K562 (cell line): ENCODE measurements around the gene SLC34A3. TPM values are rescaled to one million over a fixed set of nuclear protein-coding genes. Genes with fewer than 3 reads are reported as not detected.

ENCODE experiments used
- ARID4B ChIP-seq: sonication (generic); formaldehyde crosslinking; IDR thresholded peaks from 2 replicates; pipeline ENCODE4 v1.8.0; 2022; ENCODE audit warnings: mild to moderate bottlenecking, missing genetic modification reagents
- CREB3L1 ChIP-seq: fragments of 450-650 bp; IDR thresholded peaks from 2 replicates; pipeline ENCODE4 v1.6.1; 2014; ENCODE audit warnings: low read depth, mild to moderate bottlenecking, moderate library complexity, borderline replicate concordance
- CREM ChIP-seq: IDR thresholded peaks from 2 replicates; pipeline ENCODE4 v1.6.1; 2014; ENCODE audit warnings: antibody characterized with exemption, low read depth
- CTBP1 ChIP-seq: fragments of 450-650 bp; IDR thresholded peaks from 2 replicates; pipeline ENCODE4 v1.6.1; 2016; ENCODE audit warnings: borderline replicate concordance
- ETV1 ChIP-seq: fragments of 450-650 bp; conservative IDR thresholded peaks from 2 replicates; pipeline ENCODE4 v1.6.1; 2016; ENCODE audit warnings: missing genetic modification characterization, control low read depth, low read depth, missing compliant biosample characterization
- FIP1L1 ChIP-seq: fragments of 200-400 bp; formaldehyde crosslinking; IDR thresholded peaks from 2 replicates; pipeline ENCODE4 v1.6.1; 2018; ENCODE audit warnings: mild to moderate bottlenecking, low read depth, low read length; ENCODE audit not compliant: poor library complexity, severe bottlenecking
- HOMEZ ChIP-seq: fragments of 250-450 bp; sonication (Bioruptor Pico); IDR thresholded peaks from 2 replicates; pipeline ENCODE4 v1.4.0; 2020; ENCODE audit warnings: mild to moderate bottlenecking, moderate library complexity
- KAT7 ChIP-seq: sonication (generic); formaldehyde crosslinking; IDR thresholded peaks from 2 replicates; pipeline ENCODE4 v1.8.0; 2022; ENCODE audit warnings: missing genetic modification reagents, mild to moderate bottlenecking, borderline replicate concordance
- KDM1A ChIP-seq, 2 experiments: fragments of 450-650 bp; IDR thresholded peaks; 2 replicates each; pipeline ENCODE4 v1.6.1; 2016; ENCODE audit warnings: mild to moderate bottlenecking in 2 of 2
- KLF6 ChIP-seq: fragments of 250-450 bp; sonication (Bioruptor Pico); IDR thresholded peaks from 2 replicates; pipeline ENCODE4 v1.4.0; 2020; ENCODE audit warnings: mild to moderate bottlenecking, moderate library complexity, borderline replicate concordance
- MED1 ChIP-seq: sonication (generic); formaldehyde crosslinking; IDR thresholded peaks from 2 replicates; pipeline ENCODE4 v1.8.1; 2023; ENCODE audit warnings: missing genetic modification reagents, borderline replicate concordance
- RERE ChIP-seq: sonication (generic); formaldehyde crosslinking; IDR thresholded peaks from 2 replicates; pipeline ENCODE4 v1.8.0; 2023; ENCODE audit warnings: missing genetic modification reagents, mild to moderate bottlenecking, borderline replicate concordance
- TEAD1 ChIP-seq, 2 experiments: fragments of 450-650 bp in 1 of 2; sonication (generic) in 1 of 2; formaldehyde crosslinking; IDR thresholded peaks; 2 replicates each; pipeline versions ENCODE4 v1.4.0 to v1.8.0; 2020 to 2022; ENCODE audit warnings: mild to moderate bottlenecking in 2 of 2, missing genetic modification reagents in 1 of 2
- ZNF561 ChIP-seq: fragments of 450-650 bp; formaldehyde crosslinking; conservative IDR thresholded peaks from 2 replicates; pipeline ENCODE4 v1.4.0; 2020; ENCODE audit warnings: mild to moderate bottlenecking, moderate library complexity
- polyA plus RNA-seq, 8 experiments: library from polyadenylated mRNA; depleted of rRNA in 4 of 8; stranded (reverse) in 5 of 8; unstranded in 3 of 8; fragments of >200 nt; fragmentation: Nextera tagmentation in 2 of 8; fragmentation: Illumina TruSeq in 1 of 8; extraction: Ambion mirVana in 2 of 8; extraction: Trizol in 1 of 8; gene quantifications; 2 replicates each; pipeline versions ENCODE4 v1.2.1 to v1.2.3, GENCODE V29; 2011 to 2014; ENCODE audit warnings: inconsistent platforms in 1 of 8, missing spikeins in 1 of 8
- total RNA-seq, 7 experiments: library from RNA; depleted of rRNA in 6 of 7; stranded (reverse); fragments of >200 nt in 6 of 7; fragmentation: Illumina TruSeq in 2 of 7; extraction: Trizol in 2 of 7; gene quantifications; 2 replicates each; pipeline versions ENCODE4 v1.2.1 to v1.2.3, GENCODE V29; 2011 to 2021; ENCODE audit warnings: low replicate concordance in 1 of 7

The SLC34A3 gene
- total and polyA plus RNA-seq, 9 of the 15 experiments (the other 6 are each of a cell fraction or from before 2014, with no cell fraction given), result not detected

GRCh38 chr9:137240318-137240840 lies 9.7 kb downstream of the SLC34A3 start (continued):
- TF ChIP-seq RERE (CRISPR knock-in tag) (0 out of 2 replicates have a peak, but pooled peaks have one; percentile 83), CREM (peak; percentile 51), FIP1L1 (peak; percentile 82), ZNF561 (CRISPR knock-in tag) (no peak), KLF6 (0 out of 2 replicates have a peak, but pooled peaks have one; percentile 48), ETV1 (tag) (no peak), MED1 (CRISPR knock-in tag) (no peak), HOMEZ (CRISPR knock-in tag) (0 out of 2 replicates have a peak, but pooled peaks have one; percentile 43), TEAD1 (CRISPR knock-in tag; IDR thresholded peaks at IDR 0.05) (0 out of 4 replicates have a peak, but pooled peaks have one; percentile 66 to 74), KDM1A (IDR thresholded peaks at IDR 0.05) (no peak), KAT7 (peak; percentile 90; the same call in 1 of the 2 replicates), CREB3L1 (peak; percentile 85; the same call in 1 of the 2 replicates), ARID4B (peak; percentile 78; the same call in 1 of the 2 replicates), CTBP1 (peak; percentile 94)
